Mucosa of stomach (tissue), 1 donor: ENCODE results near the gene ENOSF1.
"Not testable (repeated sequence)": the region's sequence is repeated elsewhere in the genome, so short reads cannot be mapped to it uniquely, and the experiment has no call there.

Experiments
- H3K27me3 ChIP-seq: one replicate; pipeline ENCODE4 v1.7.0; 2013; ENCODE audit warnings: mild to moderate bottlenecking, low read length; ENCODE audit not compliant: control insufficient read depth, insufficient read depth
- H3K36me3 ChIP-seq: one replicate; pipeline ENCODE4 v1.7.0; 2013; ENCODE audit warnings: low read length; ENCODE audit not compliant: control insufficient read depth, insufficient read depth
- H3K4me1 ChIP-seq: one replicate; pipeline ENCODE4 v1.7.0; 2013; ENCODE audit warnings: mild to moderate bottlenecking, low read length; ENCODE audit not compliant: control insufficient read depth, insufficient read depth
- H3K4me3 ChIP-seq: one replicate; pipeline ENCODE4 v1.7.0; 2013; ENCODE audit warnings: low read length
- H3K9ac ChIP-seq: one replicate; pipeline ENCODE4 v1.7.0; 2013; ENCODE audit warnings: mild to moderate bottlenecking, low read length, moderate library complexity
- H3K9me3 ChIP-seq: one replicate; pipeline ENCODE4 v1.7.0; 2013; ENCODE audit warnings: mild to moderate bottlenecking, low read length, moderate library complexity; ENCODE audit not compliant: control insufficient read depth
- donor health status: Pancreatic carcinoma.

Gene ENOSF1

GRCh38 chr18:697012-697411 lies 15.4 kb downstream of the ENOSF1 start:
- Histone ChIP-seq H3K27me3 (no peaks in the 10 kb centered on the region), H3K9me3 (no peaks in the 10 kb centered on the region), H3K9ac (no peak overlapping the region), H3K36me3 (no peaks in the 10 kb centered on the region), H3K4me3 (no peak overlapping the region), H3K4me1 (no peaks in the 10 kb centered on the region)

- no peaks in the 10 kb centered on the region for H3K27me3 ChIP-seq
- no peaks in the 10 kb centered on the region for H3K36me3 ChIP-seq
- no peaks in the 10 kb centered on the region for H3K9me3 ChIP-seq
- H3K4me3 ChIP-seq: no peak overlapping the region
- H3K4me1 ChIP-seq: no peaks in the 10 kb centered on the region
- no peak overlapping the region for H3K9ac ChIP-seq
Measured at GRCh38 chr18:693466-694187, 18.8 kb downstream of the ENOSF1 start.

- H3K4me1 ChIP-seq: no peaks in the 10 kb centered on the region
- no peaks in the 10 kb centered on the region for H3K27me3 ChIP-seq
- no peak overlapping the region for H3K9ac ChIP-seq
- no peaks in the 10 kb centered on the region for H3K9me3 ChIP-seq
- H3K36me3 ChIP-seq: no peaks in the 10 kb centered on the region
- no peak overlapping the region for H3K4me3 ChIP-seq
Measured at GRCh38 chr18:692824-693223, 19.6 kb downstream of the ENOSF1 start.

GRCh38 chr18:688323-688722 lies 24.1 kb downstream of the ENOSF1 start:
- Histone ChIP-seq H3K9me3 (no peaks in the 10 kb centered on the region), H3K4me1 (peaks cover 9% of the 10 kb centered on the region), H3K36me3 (no peaks in the 10 kb centered on the region), H3K9ac (no peak overlapping the region), H3K4me3 (no peak overlapping the region), H3K27me3 (no peaks in the 10 kb centered on the region)

GRCh38 chr18:686339-687111 lies 25.9 kb downstream of the ENOSF1 start:
- Histone ChIP-seq H3K4me1 (peaks cover 12% of the 10 kb centered on the region), H3K27me3 (no peaks in the 10 kb centered on the region), H3K9me3 (no peaks in the 10 kb centered on the region), H3K9ac (no peak overlapping the region), H3K36me3 (peaks cover 7% of the 10 kb centered on the region), H3K4me3 (no peak overlapping the region)

- Histone ChIP-seq H3K4me3 (no peak overlapping the region), H3K36me3 (peaks cover 8% of the 10 kb centered on the region), H3K9me3 (no peaks in the 10 kb centered on the region), H3K27me3 (no peaks in the 10 kb centered on the region), H3K4me1 (peaks cover 12% of the 10 kb centered on the region), H3K9ac (no peak overlapping the region)
Measured at GRCh38 chr18:685438-685837, 27.0 kb downstream of the ENOSF1 start.

GRCh38 chr18:683531-683930 lies 28.9 kb downstream of the ENOSF1 start:
- Histone ChIP-seq H3K4me1 (peaks cover 12% of the 10 kb centered on the region), H3K27me3 (no peaks in the 10 kb centered on the region), H3K4me3 (no peak overlapping the region), H3K9me3 (no peaks in the 10 kb centered on the region), H3K9ac (no peak overlapping the region), H3K36me3 (peaks cover 8% of the 10 kb centered on the region)

- H3K36me3 ChIP-seq: peaks cover 8% of the 10 kb centered on the region
- no peaks in the 10 kb centered on the region for H3K27me3 ChIP-seq
- H3K4me3 ChIP-seq: no peak overlapping the region
- no peak overlapping the region for H3K9ac ChIP-seq
- peaks cover 12% of the 10 kb centered on the region for H3K4me1 ChIP-seq
- no peaks in the 10 kb centered on the region for H3K9me3 ChIP-seq
Measured at GRCh38 chr18:682833-683232, 29.6 kb downstream of the ENOSF1 start.

- not testable (repeated sequence) for H3K9me3 ChIP-seq, H3K36me3 ChIP-seq, H3K4me3 ChIP-seq, H3K27me3 ChIP-seq, H3K9ac ChIP-seq
- peaks cover 12% of the 10 kb centered on the region for H3K4me1 ChIP-seq
Measured at GRCh38 chr18:682416-682815, 30.0 kb downstream of the ENOSF1 start.

GRCh38 chr18:681985-682384 lies 30.4 kb downstream of the ENOSF1 start:
- no peak overlapping the region for H3K9ac ChIP-seq
- no peak overlapping the region for H3K4me3 ChIP-seq
- H3K4me1 ChIP-seq: peaks cover 12% of the 10 kb centered on the region
- H3K27me3 ChIP-seq: no peaks in the 10 kb centered on the region
- H3K36me3 ChIP-seq: peaks cover 8% of the 10 kb centered on the region
- no peaks in the 10 kb centered on the region for H3K9me3 ChIP-seq

GRCh38 chr18:680392-680791 lies 32.0 kb downstream of the ENOSF1 start:
- H3K9me3 ChIP-seq: no peaks in the 10 kb centered on the region
- no peak overlapping the region for H3K9ac ChIP-seq
- no peak overlapping the region for H3K4me3 ChIP-seq
- H3K4me1 ChIP-seq: peaks cover 12% of the 10 kb centered on the region
- H3K36me3 ChIP-seq: peaks cover 8% of the 10 kb centered on the region
- no peaks in the 10 kb centered on the region for H3K27me3 ChIP-seq

- no peak overlapping the region for H3K4me3 ChIP-seq
- peaks cover 12% of the 10 kb centered on the region for H3K4me1 ChIP-seq
- H3K27me3 ChIP-seq: no peaks in the 10 kb centered on the region
- no peaks in the 10 kb centered on the region for H3K9me3 ChIP-seq
- H3K9ac ChIP-seq: no peak overlapping the region
- peaks cover 8% of the 10 kb centered on the region for H3K36me3 ChIP-seq
Measured at GRCh38 chr18:679516-679915, 32.9 kb downstream of the ENOSF1 start.
